ENCODE data around the gene CFAP68.

DNA sequence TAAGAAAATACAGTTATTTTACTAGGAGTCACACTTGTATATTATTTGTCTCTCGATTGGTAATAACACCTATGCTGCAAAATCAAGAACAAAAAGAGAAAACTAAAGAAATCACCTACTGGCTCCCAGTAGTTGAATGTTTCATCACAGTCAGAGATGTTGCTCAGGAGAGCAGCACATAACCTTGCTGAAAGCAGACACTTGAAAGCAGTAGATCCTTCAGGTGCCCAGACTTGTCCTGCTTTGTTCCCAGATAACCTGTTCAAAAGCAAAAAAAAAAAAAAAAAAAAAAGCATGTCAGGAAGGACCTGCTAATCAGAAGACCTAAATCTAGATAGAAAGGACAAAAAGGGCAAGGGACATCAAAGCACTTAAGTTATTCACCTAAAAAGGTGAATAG lies 9.2 kb upstream of the CFAP68 start:
- no peak for TF ChIP-seq POLR2A (IDR thresholded peaks at IDR 0.05)
- TF ChIP-seq, protein P1, sequence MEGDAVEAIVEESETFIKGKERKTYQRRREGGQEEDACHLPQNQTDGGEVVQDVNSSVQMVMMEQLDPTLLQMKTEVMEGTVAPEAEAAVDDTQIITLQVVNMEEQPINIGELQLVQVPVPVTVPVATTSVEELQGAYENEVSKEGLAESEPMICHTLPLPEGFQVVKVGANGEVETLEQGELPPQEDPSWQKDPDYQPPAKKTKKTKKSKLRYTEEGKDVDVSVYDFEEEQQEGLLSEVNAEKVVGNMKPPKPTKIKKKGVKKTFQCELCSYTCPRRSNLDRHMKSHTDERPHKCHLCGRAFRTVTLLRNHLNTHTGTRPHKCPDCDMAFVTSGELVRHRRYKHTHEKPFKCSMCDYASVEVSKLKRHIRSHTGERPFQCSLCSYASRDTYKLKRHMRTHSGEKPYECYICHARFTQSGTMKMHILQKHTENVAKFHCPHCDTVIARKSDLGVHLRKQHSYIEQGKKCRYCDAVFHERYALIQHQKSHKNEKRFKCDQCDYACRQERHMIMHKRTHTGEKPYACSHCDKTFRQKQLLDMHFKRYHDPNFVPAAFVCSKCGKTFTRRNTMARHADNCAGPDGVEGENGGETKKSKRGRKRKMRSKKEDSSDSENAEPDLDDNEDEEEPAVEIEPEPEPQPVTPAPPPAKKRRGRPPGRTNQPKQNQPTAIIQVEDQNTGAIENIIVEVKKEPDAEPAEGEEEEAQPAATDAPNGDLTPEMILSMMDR (IDR thresholded peaks at IDR 0.05) = no peak
